IPS DF 6.9 (cell line): Measurements from ENCODE around the gene SETD9.

Source experiments
- DNase-seq: peaks from one replicate; pipeline ENCODE4 v3.0.0-alpha.2; 2013; ENCODE audit warnings: low read depth, low spot score
- H3K27ac ChIP-seq: one replicate; pipeline ENCODE4 v1.5.1; 2013; ENCODE audit warnings: low read length, control low read depth
- H3K27me3 ChIP-seq: 2 replicates; pipeline ENCODE4 v1.6.1; 2013; ENCODE audit warnings: mild to moderate bottlenecking, low read length; ENCODE audit not compliant: control insufficient read depth, insufficient read depth
- H3K36me3 ChIP-seq: 2 replicates; pipeline ENCODE4 v1.6.1; 2013; ENCODE audit warnings: low read length; ENCODE audit not compliant: control insufficient read depth, insufficient read depth
- H3K4me1 ChIP-seq: 2 replicates; pipeline ENCODE4 v1.6.1; 2013; ENCODE audit warnings: low read length; ENCODE audit not compliant: control insufficient read depth, insufficient read depth
- H3K4me3 ChIP-seq: 2 replicates; pipeline ENCODE4 v1.5.1; 2013; ENCODE audit warnings: mild to moderate bottlenecking, low read length
- H3K9me3 ChIP-seq: 2 replicates; pipeline ENCODE4 v1.6.1; 2013; ENCODE audit warnings: low read length, inconsistent platforms; ENCODE audit not compliant: control insufficient read depth, insufficient read depth
- WGBS: extraction: QIAGEN DNeasy Blood & Tissue Kit; methylation state at CpG from one replicate; pipeline ENCODE4 v1.1.7; 2013; ENCODE audit warnings: mixed read lengths, missing lambda C conversion rate; ENCODE audit not compliant: insufficient read length, insufficient coverage; 5-methylcytosine and 5-hydroxymethylcytosine counted together

SETD9 gene

GRCh38 chr5:56934325-56934724, 24.9 kb downstream of the SETD9 start:
- Histone ChIP-seq H3K27me3 (no peaks in the 10 kb centered on the region), H3K27ac (no peak overlapping the region), H3K4me3 (no peak overlapping the region), H3K36me3 (peaks cover 18% of the 10 kb centered on the region; the same call in 1 of the 2 replicates), H3K9me3 (no peaks in the 10 kb centered on the region), H3K4me1 (no peaks in the 10 kb centered on the region)
- no peak for DNase-seq
- WGBS = no CpG with 5 or more reads among the region's 1 CpG

GRCh38 chr5:56938858-56939257, 29.5 kb downstream of the SETD9 start:
- Histone ChIP-seq H3K36me3 (peaks cover 26% of the 10 kb centered on the region; the same call in 1 of the 2 replicates), H3K27ac (no peak overlapping the region), H3K9me3 (no peaks in the 10 kb centered on the region), H3K4me1 (no peaks in the 10 kb centered on the region), H3K4me3 (no peak overlapping the region), H3K27me3 (no peaks in the 10 kb centered on the region)
- DNase-seq = no peak
- WGBS = no CpG with 5 or more reads among the region's 1 CpG

DNA sequence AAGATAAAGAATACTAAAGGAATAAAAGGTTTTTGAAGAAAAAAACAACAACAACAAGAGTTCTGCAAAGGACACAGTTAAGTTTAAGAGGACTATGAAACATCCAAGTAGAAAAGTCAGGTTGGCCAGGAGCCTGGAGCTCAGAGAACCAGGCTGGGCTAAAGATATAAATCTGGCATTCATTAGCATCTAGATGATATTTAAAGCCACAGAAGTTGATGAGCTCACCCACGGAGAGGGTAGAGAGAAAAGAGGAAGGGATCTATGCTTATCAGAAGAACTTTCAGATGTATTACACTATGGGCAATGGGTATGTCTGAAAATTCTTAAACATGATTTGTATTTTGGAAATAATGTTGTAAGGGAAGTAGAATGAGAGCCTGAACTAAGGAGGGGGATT, 32.6 kb downstream of the SETD9 start:
- H3K4me1 ChIP-seq = no peaks in the 10 kb centered on the region
- WGBS = no CpG with 5 or more reads among the region's 1 CpG
- no peaks in the 10 kb centered on the region for H3K9me3 ChIP-seq
- no peak overlapping the region for H3K4me3 ChIP-seq
- no peak for DNase-seq
- H3K27ac ChIP-seq = no peak overlapping the region
- peaks cover 20% of the 10 kb centered on the region; the same call in 1 of the 2 replicates for H3K36me3 ChIP-seq
- H3K27me3 ChIP-seq = no peaks in the 10 kb centered on the region

DNA sequence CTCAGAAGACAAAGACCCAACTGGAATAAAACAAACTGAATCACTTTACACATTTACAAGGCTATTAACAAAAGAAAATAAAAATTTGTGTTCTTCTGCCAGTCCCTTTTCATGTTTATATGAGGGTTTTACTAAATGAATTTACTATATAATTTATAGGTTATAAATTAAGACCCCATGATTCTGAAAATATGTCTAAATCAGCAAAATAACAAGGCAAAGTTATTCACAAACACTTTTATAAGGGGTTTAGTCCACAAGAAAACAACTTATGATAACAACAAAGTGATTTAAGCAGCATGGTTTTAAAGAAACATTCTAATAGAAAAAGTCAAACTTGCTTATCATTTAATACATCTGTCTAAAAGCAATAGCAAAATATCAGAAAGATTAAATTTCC, 37.7 kb downstream of the SETD9 start:
- H3K36me3 ChIP-seq = peaks cover 5% of the 10 kb centered on the region; the same call in 1 of the 2 replicates
- DNase-seq = no peak
- H3K27me3 ChIP-seq = no peaks in the 10 kb centered on the region
- H3K4me1 ChIP-seq = no peaks in the 10 kb centered on the region
- H3K9me3 ChIP-seq = no peaks in the 10 kb centered on the region
- H3K4me3 ChIP-seq = no peak overlapping the region
- H3K27ac ChIP-seq = no peak overlapping the region

- Histone ChIP-seq H3K4me3 (peak overlapping the region; percentile 99; the same call in 1 of the 2 replicates), H3K27me3 (no peaks in the 10 kb centered on the region), H3K9me3 (no peaks in the 10 kb centered on the region), H3K36me3 (no peaks in the 10 kb centered on the region), H3K4me1 (no peaks in the 10 kb centered on the region), H3K27ac (no peak overlapping the region)
- no peak for DNase-seq
- no CpG with 5 or more reads among the region's 33 CpGs for WGBS
Measured at GRCh38 chr5:56950626-56951125, 41.3 kb downstream of the SETD9 start.

DNA sequence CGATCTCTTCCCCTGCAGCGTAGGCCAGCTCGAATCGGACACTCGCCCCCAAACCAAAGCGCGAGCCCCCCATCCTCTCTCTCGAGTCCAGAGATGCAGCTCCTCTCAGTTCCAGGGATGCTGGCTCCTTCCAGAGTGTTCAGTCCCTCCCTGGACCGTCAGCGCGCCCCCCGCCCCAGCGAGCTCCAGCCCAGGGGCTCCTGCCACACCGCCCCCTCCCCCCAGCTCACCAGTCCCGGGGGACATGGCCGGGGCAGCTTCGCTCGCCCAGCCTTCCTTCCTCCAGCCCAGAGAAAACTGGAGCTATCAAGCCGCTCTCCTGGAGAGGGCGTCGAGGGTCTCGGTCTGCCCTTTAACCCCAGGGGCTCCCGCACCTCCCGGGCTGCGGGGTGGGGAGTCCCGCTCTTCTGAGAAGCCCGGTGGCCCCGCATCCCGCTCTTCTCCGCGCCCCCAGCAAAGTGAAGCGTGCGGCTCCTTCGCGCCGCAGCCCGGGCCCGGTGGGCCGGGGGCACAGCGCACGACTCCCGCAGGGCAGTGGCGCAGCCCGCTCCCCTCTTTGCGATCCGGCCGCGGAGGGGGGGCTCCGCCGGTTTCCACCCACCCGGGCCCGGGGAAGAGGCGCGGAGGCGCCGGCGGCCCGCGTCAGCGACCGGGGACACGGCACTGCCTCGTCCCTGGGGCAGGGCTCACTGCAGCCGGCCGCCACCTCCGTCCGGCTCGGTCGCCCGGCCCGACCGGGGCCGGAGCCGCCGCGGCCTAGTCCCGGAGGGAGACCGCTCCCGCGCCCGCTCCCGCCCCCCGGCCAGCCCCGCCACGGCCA, 41.9 kb downstream of the SETD9 start:
- DNase-seq = no peak
- no peaks in the 10 kb centered on the region for H3K27me3 ChIP-seq
- H3K36me3 ChIP-seq = no peaks in the 10 kb centered on the region
- no peaks in the 10 kb centered on the region for H3K9me3 ChIP-seq
- no peak overlapping the region for H3K27ac ChIP-seq
- WGBS = no CpG with 5 or more reads among the region's 85 CpGs
- H3K4me1 ChIP-seq = no peaks in the 10 kb centered on the region
- H3K4me3 ChIP-seq = peak overlapping the region; percentile 99

- Histone ChIP-seq H3K27me3 (no peaks in the 10 kb centered on the region), H3K9me3 (no peaks in the 10 kb centered on the region), H3K36me3 (no peaks in the 10 kb centered on the region), H3K4me3 (peak within 1 kb of the TSS; percentile 99), H3K27ac (no peak within 1 kb of the TSS), H3K4me1 (no peaks in the 10 kb centered on the region)
- WGBS = no CpG with 5 or more reads among the region's 89 CpGs
- no peak for DNase-seq
Measured at GRCh38 chr5:56951946-56952691, 42.7 kb downstream of the SETD9 start, which contains the start of gene MIER3. TSS of gene MIER3 (minus strand) at chr5:56952123. CDS start at chr5:56952102, 21 bp downstream.

- no peak overlapping the region for H3K4me3 ChIP-seq
- no peak for DNase-seq
- WGBS = no CpG with 5 or more reads among the region's 1 CpG
- no peak overlapping the region for H3K27ac ChIP-seq
- H3K9me3 ChIP-seq = no peaks in the 10 kb centered on the region
- H3K36me3 ChIP-seq = no peaks in the 10 kb centered on the region
- no peaks in the 10 kb centered on the region for H3K4me1 ChIP-seq
- H3K27me3 ChIP-seq = no peaks in the 10 kb centered on the region
Measured at GRCh38 chr5:56954262-56954661, 44.9 kb downstream of the SETD9 start.

DNA sequence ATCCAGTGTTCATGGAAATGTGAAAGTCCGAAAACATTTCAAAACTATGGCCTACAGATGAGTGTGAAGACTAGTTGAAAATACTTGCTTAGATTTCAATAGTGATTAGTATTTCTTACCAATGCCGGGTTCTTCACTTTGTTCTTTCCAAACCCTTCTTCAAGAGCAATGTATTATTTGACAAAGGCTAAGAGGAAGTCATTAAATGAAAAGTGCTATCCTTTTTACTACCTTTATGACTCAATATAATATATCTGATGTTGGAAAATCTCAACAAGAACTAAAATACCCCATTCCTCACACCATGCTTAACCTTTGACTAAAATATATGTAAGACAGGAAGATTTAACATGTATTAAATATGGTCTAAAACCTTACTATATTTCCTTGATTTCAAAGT, 49.2 kb downstream of the SETD9 start:
- no peaks in the 10 kb centered on the region for H3K36me3 ChIP-seq
- no peaks in the 10 kb centered on the region for H3K4me1 ChIP-seq
- no peaks in the 10 kb centered on the region for H3K9me3 ChIP-seq
- no peak overlapping the region for H3K27ac ChIP-seq
- WGBS = no CpG with 5 or more reads among the region's 2 CpGs
- H3K27me3 ChIP-seq = no peaks in the 10 kb centered on the region
- no peak overlapping the region for H3K4me3 ChIP-seq
- no peak for DNase-seq

DNA sequence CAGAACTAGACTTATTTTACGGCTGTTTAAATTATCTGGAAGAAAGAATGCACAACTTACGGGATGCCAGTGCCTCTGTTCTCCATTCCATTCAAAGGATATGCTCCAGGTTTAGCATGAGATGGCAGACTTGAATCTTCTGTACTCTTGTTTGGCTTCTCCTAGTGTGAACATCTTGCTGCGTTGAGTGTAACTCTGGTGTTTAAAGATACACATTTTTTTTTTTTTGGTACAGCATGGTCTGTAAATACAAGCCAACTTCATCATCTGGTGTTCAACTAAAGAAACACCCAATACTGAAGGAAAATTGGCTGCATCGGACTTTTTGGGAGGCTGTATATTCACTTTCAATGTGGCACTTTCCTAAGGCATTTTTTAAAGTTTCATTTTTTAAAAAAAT, 49.9 kb downstream of the SETD9 start:
- H3K9me3 ChIP-seq = no peaks in the 10 kb centered on the region
- DNase-seq = no peak
- no peaks in the 10 kb centered on the region for H3K27me3 ChIP-seq
- no peaks in the 10 kb centered on the region for H3K36me3 ChIP-seq
- no CpG with 5 or more reads among the region's 4 CpGs for WGBS
- H3K4me1 ChIP-seq = no peaks in the 10 kb centered on the region
- H3K27ac ChIP-seq = no peak overlapping the region
- no peak overlapping the region for H3K4me3 ChIP-seq
